Stomach (tissue), 4 donors: ENCODE results near the gene WDR64.

Experiments
- CTCF ChIP-seq, 7 experiments: fragments of 450-650 bp in 4 of 7; fragments of 200-600 bp in 3 of 7; sonication (generic) in 3 of 7; IDR thresholded peaks; one replicate each; pipeline ENCODE4 v1.5.1; 2016 to 2019; ENCODE audit warnings: antibody characterized with exemption in 7 of 7, control low read depth in 2 of 7, mild to moderate bottlenecking in 1 of 7
- POLR2A ChIP-seq, 4 donors: fragments of 450-650 bp; IDR thresholded peaks; one replicate each; pipeline ENCODE4 v1.6.1; 2016; ENCODE audit warnings: antibody characterized with exemption in 4 of 4, control low read depth in 2 of 4, mild to moderate bottlenecking in 1 of 4, moderate library complexity in 1 of 4
- POLR2AphosphoS5 ChIP-seq, 3 donors: sonication (generic); formaldehyde crosslinking; IDR thresholded peaks; one replicate each; pipeline ENCODE4 v1.6.1; 2016; ENCODE audit warnings: antibody characterized with exemption in 3 of 3

- TF ChIP-seq CTCF (IDR thresholded peaks at IDR 0.05) (no peak), POLR2AphosphoS5 (IDR thresholded peaks at IDR 0.05) (no peak), POLR2A (IDR thresholded peaks at IDR 0.05) (no peak)
These were observed 194.3 kb downstream of the WDR64 start for GRCh38 chr1:241846375-241846774.
